Activated naive CD4-positive, alpha-beta T cell treated with anti-CD3 and anti-CD28 coated beads for 36 hours (primary cell): ENCODE measurements around the gene TSC22D2. TPM values are rescaled to one million over a fixed set of nuclear protein-coding genes. Genes with fewer than 3 reads are reported as not detected.
A peak's percentile ranks its signal among the peaks of the same experiment; 100 is the strongest.
"Not testable (repeated sequence)": the region's sequence is repeated elsewhere in the genome, so short reads cannot be mapped to it uniquely, and the experiment has no call there.

Experiments used
- CTCF ChIA-PET: fragments of 350-600 bp; sonication (Branson Sonifier 250); formaldehyde crosslinking; loops from one replicate; lab custom pipeline; 2021; ENCODE audit warnings: antibody characterized with exemption; lab: Charles Lee
- DNase-seq: peaks from one replicate; pipeline ENCODE4 v3.0.0-alpha.2; 2020
- H3K27ac Mint-ChIP-seq: one replicate; pipeline ENCODE4 v1.8.0; 2021; ENCODE audit warnings: mild to moderate bottlenecking, mixed read lengths
- H3K27me3 Mint-ChIP-seq: one replicate; pipeline ENCODE4 v1.8.0; 2021; ENCODE audit warnings: low read depth, mixed read lengths
- H3K36me3 Mint-ChIP-seq: one replicate; pipeline ENCODE4 v1.8.0; 2021; ENCODE audit warnings: low read depth, mixed read lengths
- H3K4me1 Mint-ChIP-seq: one replicate; pipeline ENCODE4 v1.8.0; 2021; ENCODE audit warnings: low read depth, mixed read lengths
- H3K4me3 Mint-ChIP-seq: one replicate; pipeline ENCODE4 v1.8.0; 2021; ENCODE audit warnings: mild to moderate bottlenecking, moderate library complexity, mixed read lengths
- H3K9me3 Mint-ChIP-seq: one replicate; pipeline ENCODE4 v1.8.0; 2021; ENCODE audit warnings: mixed read lengths
- intact Hi-C: fragments of 100-400 bp; cut with micrococcal nuclease; formaldehyde crosslinking; loops from one replicate; pipeline ENCODE4 v1.15.1; 2023
- total RNA-seq, 2 experiments: library from RNA; stranded (reverse); gene quantifications; one replicate each; pipeline ENCODE4 v1.2.3, GENCODE V29; 2021

The TSC22D2 gene
- total RNA-seq, 2 experiments from 2014 or later: 13.0 to 13.7 TPM

GRCh38 chr3:150484410-150484809 is 76.3 kb downstream of the TSC22D2 start:
- Mint-ChIP-seq H3K27ac (no peak overlapping the region), H3K27me3 (no peaks in the 10 kb centered on the region), H3K9me3 (peaks cover 18% of the 10 kb centered on the region), H3K4me1 (no peaks in the 10 kb centered on the region), H3K4me3 (no peak overlapping the region), H3K36me3 (peaks cover 6% of the 10 kb centered on the region)
- intact Hi-C loops: no loop called here
- CTCF ChIA-PET: interaction anchor here (0.6 to 0.9 kb wide), 2 partner anchors 11 to 547 kb away, joined by 3 read pairs; no protein-coding TSS in a partner anchor
- DNase-seq: no peak

- Mint-ChIP-seq H3K9me3 (peaks cover 15% of the 10 kb centered on the region), H3K27me3 (no peaks in the 10 kb centered on the region), H3K4me1 (no peaks in the 10 kb centered on the region), H3K27ac (no peak overlapping the region), H3K4me3 (no peak overlapping the region), H3K36me3 (peaks cover 6% of the 10 kb centered on the region)
- CTCF ChIA-PET: interaction anchor here (0.6 kb wide), 1 partner anchor 122 kb away, joined by 3 read pairs; no protein-coding TSS in a partner anchor
- intact Hi-C loops: loop anchor here (5.0 kb wide), 1 partner anchor 47 kb away; no protein-coding TSS in a partner anchor
- no peak for DNase-seq
Observed at GRCh38 chr3:150488867-150489266, 80.8 kb downstream of the TSC22D2 start.

- no peak for DNase-seq
- no peaks in the 10 kb centered on the region for H3K36me3 Mint-ChIP-seq
- no peak overlapping the region for H3K4me3 Mint-ChIP-seq
- CTCF ChIA-PET: no interaction called here
- H3K27me3 Mint-ChIP-seq: no peaks in the 10 kb centered on the region
- H3K4me1 Mint-ChIP-seq: no peaks in the 10 kb centered on the region
- H3K9me3 Mint-ChIP-seq: peaks cover 5% of the 10 kb centered on the region
- H3K27ac Mint-ChIP-seq: no peak overlapping the region
- intact Hi-C loops: no loop called here
Observed at GRCh38 chr3:150490277-150490986, 82.3 kb downstream of the TSC22D2 start.

DNA sequence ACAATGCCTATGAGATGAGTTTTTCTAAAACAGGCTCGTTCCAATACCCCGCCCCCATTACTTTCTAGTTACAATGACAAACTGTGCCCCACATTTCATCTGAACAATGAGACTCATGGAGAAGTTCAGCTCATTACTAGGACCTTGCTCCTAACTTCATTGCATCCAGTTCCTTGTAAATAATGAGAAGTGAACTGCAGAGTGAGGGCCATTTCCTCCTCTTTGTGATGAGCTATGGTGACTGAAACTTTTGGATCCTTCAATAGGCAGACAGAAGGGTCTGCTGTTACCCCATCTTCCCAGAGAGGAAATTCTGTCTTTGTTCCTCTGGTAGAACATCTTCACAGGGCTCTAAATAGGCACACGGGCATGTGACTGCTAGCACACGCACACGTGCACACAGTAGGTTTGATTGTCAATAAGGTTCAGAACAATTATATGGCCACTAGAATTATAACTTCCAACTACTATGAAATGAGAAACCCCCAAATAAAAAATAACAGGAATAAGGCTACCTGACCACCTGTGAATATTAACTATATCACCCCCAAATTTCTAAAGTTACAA is 86.4 kb downstream of the TSC22D2 start:
- no peaks in the 10 kb centered on the region for H3K4me1 Mint-ChIP-seq
- no peak overlapping the region for H3K4me3 Mint-ChIP-seq
- intact Hi-C loops: no loop called here
- H3K36me3 Mint-ChIP-seq: no peaks in the 10 kb centered on the region
- CTCF ChIA-PET: interaction anchor here (0.7 to 5.9 kb wide), 20 partner anchors 10 to 527 kb away, joined by 3 to 44 read pairs (median 4); partner anchors contain the start of gene TSC22D2
- no peak overlapping the region for H3K27ac Mint-ChIP-seq
- DNase-seq: no peak
- no peaks in the 10 kb centered on the region for H3K27me3 Mint-ChIP-seq
- H3K9me3 Mint-ChIP-seq: no peaks in the 10 kb centered on the region

GRCh38 chr3:150495149-150495548 is 87.1 kb downstream of the TSC22D2 start:
- CTCF ChIA-PET: interaction anchor here (0.6 to 5.9 kb wide), 25 partner anchors 9 to 528 kb away, joined by 3 to 44 read pairs (median 4); partner anchors contain the start of gene TSC22D2
- Mint-ChIP-seq H3K27me3 (no peaks in the 10 kb centered on the region), H3K27ac (no peak overlapping the region), H3K4me1 (no peaks in the 10 kb centered on the region), H3K4me3 (no peak overlapping the region), H3K36me3 (no peaks in the 10 kb centered on the region), H3K9me3 (no peaks in the 10 kb centered on the region)
- no peak for DNase-seq
- intact Hi-C loops: loop anchor here (1.0 kb wide), 5 partner anchors 85 to 528 kb away; no protein-coding TSS in a partner anchor

GRCh38 chr3:150495563-150496168 is 87.6 kb downstream of the TSC22D2 start:
- intact Hi-C loops: loop anchor here (1.0 kb wide), 5 partner anchors 85 to 528 kb away; no protein-coding TSS in a partner anchor
- H3K27ac Mint-ChIP-seq: no peak overlapping the region
- H3K9me3 Mint-ChIP-seq: peaks cover under 1% of the 10 kb centered on the region
- CTCF ChIA-PET: interaction anchor here (0.6 to 5.9 kb wide), 31 partner anchors 9 to 528 kb away, joined by 3 to 44 read pairs (median 3); partner anchors contain the start of gene TSC22D2
- no peaks in the 10 kb centered on the region for H3K27me3 Mint-ChIP-seq
- H3K4me3 Mint-ChIP-seq: no peak overlapping the region
- H3K36me3 Mint-ChIP-seq: no peaks in the 10 kb centered on the region
- no peaks in the 10 kb centered on the region for H3K4me1 Mint-ChIP-seq
- peak; percentile 12 for DNase-seq

DNA sequence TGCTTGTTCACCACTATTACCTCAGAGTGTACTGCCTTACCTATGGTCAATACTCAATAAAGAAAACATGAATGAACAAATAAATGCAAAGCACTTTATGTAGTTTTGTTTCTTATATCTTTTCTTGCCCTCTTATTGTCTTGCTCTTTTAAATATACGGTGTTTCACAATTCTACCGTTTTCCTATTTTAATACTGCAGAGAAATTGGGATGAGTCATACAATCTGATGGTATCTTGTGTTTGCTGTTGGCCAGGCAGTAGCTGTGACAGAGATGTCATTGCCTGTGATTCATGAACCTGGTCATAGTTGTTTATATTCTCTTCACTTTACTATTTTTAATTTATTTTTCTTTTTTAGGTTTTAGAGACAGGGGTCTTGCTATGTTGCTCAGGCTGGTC is 89.9 kb downstream of the TSC22D2 start:
- no peaks in the 10 kb centered on the region for H3K36me3 Mint-ChIP-seq
- H3K4me3 Mint-ChIP-seq: no peak overlapping the region
- H3K27me3 Mint-ChIP-seq: no peaks in the 10 kb centered on the region
- intact Hi-C loops: no loop called here
- peaks cover 7% of the 10 kb centered on the region for H3K4me1 Mint-ChIP-seq
- no peak overlapping the region for H3K27ac Mint-ChIP-seq
- no peak for DNase-seq
- H3K9me3 Mint-ChIP-seq: peaks cover 4% of the 10 kb centered on the region
- CTCF ChIA-PET: interaction anchor here (0.6 to 5.9 kb wide), 4 partner anchors 87 to 212 kb away, joined by 3 to 40 read pairs (median 6); partner anchors contain the start of gene TSC22D2

DNA sequence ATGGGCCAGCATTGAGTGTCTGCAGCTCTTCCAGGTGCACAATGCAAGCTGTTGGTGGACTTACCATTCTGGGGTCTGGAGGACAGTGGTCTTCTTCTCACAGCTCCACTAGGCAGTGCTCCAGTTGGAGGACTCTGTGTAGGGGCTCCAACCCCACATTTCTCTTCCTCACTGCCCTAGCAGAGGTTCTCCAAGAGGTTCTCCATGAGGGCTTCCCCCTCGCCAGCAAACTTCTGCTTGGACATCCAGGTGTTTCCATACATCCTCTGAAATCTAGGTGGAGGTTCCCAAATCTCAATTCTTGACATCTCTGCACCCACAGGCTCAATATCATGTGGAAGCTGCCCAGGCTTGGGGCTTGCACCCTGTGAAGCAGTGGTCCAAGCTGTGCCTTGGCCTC is 92.9 kb downstream of the TSC22D2 start:
- H3K4me1 Mint-ChIP-seq, CTCF ChIA-PET, intact Hi-C loops, H3K27me3 Mint-ChIP-seq, H3K36me3 Mint-ChIP-seq, DNase-seq, H3K4me3 Mint-ChIP-seq, H3K9me3 Mint-ChIP-seq, H3K27ac Mint-ChIP-seq: not testable (repeated sequence)

DNA sequence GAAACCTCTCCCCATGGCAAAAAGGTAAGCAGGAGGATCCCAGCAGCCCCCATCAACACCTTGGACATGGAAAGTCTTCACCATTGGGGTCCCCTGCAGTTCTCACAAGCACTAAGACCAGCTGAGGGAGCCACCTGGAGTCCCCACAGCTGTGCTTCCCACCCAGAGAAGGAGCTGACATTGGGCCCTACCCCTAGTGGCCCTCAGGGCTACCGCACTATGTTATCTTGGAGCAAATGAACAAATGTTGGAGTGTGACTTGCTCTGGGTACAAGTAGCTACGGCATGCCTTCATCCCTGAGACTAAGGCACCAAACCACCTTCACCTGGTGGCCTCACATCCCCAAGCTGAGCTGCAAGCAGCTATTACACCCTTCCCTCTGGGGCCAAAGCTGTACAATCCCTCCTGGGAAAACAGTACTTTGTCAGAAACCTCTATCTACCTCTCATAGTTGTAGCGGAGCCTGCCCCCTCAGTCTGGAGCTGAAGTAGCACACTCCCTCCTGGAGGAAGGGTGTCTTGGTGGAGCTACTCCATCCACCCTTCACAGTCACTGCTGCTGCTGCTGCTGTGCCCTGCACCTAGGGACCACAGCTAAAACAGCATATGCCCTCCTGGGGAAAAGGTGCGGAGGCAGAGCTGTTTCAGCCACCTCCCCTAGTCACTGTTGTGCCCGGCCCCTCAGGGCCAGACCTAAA is 95.5 kb downstream of the TSC22D2 start:
- peaks cover 2% of the 10 kb centered on the region for H3K27me3 Mint-ChIP-seq
- CTCF ChIA-PET: interaction anchor here (0.9 to 2.3 kb wide), 4 partner anchors 9 to 515 kb away, joined by 3 to 12 read pairs (median 4); no protein-coding TSS in a partner anchor
- peaks cover 6% of the 10 kb centered on the region for H3K9me3 Mint-ChIP-seq
- intact Hi-C loops: no loop called here
- no peak for DNase-seq
- peaks cover 4% of the 10 kb centered on the region for H3K36me3 Mint-ChIP-seq
- no peak overlapping the region for H3K4me3 Mint-ChIP-seq
- peaks cover 11% of the 10 kb centered on the region for H3K4me1 Mint-ChIP-seq
- no peak overlapping the region for H3K27ac Mint-ChIP-seq

DNA sequence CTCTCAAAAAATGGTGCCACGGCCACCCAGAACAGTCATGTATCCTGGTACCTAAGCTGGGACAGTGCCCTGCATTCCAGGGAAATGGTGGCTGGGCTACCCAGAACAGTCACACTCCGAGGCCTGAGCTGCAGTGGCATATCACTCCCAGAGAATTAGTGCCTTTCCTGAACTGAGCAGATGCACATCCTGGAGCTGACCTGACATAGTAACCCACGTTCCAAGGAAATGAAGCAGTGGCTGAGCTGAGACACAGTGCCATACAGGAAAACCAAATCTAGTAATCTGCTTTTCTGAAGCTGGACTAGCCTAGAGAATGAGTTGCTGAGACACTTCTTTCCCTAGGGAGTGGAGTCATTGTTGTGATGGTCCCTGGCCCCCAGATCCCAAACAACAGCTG is 96.4 kb downstream of the TSC22D2 start:
- intact Hi-C loops: no loop called here
- Mint-ChIP-seq H3K4me3 (no peak overlapping the region), H3K4me1 (peaks cover 12% of the 10 kb centered on the region), H3K27me3 (peaks cover 2% of the 10 kb centered on the region), H3K27ac (no peak overlapping the region), H3K36me3 (peaks cover 4% of the 10 kb centered on the region), H3K9me3 (peaks cover 6% of the 10 kb centered on the region)
- no peak for DNase-seq
- CTCF ChIA-PET: interaction anchor here (0.9 to 2.3 kb wide), 4 partner anchors 9 to 516 kb away, joined by 3 to 12 read pairs (median 4); no protein-coding TSS in a partner anchor

- DNase-seq: no peak
- peaks cover 6% of the 10 kb centered on the region for H3K4me1 Mint-ChIP-seq
- H3K27me3 Mint-ChIP-seq: peaks cover 2% of the 10 kb centered on the region
- no peak overlapping the region for H3K27ac Mint-ChIP-seq
- peaks cover 4% of the 10 kb centered on the region for H3K36me3 Mint-ChIP-seq
- CTCF ChIA-PET: no interaction called here
- no peak overlapping the region for H3K4me3 Mint-ChIP-seq
- H3K9me3 Mint-ChIP-seq: peaks cover 2% of the 10 kb centered on the region
- intact Hi-C loops: no loop called here
Observed at GRCh38 chr3:150508401-150508800, 100.3 kb downstream of the TSC22D2 start.

DNA sequence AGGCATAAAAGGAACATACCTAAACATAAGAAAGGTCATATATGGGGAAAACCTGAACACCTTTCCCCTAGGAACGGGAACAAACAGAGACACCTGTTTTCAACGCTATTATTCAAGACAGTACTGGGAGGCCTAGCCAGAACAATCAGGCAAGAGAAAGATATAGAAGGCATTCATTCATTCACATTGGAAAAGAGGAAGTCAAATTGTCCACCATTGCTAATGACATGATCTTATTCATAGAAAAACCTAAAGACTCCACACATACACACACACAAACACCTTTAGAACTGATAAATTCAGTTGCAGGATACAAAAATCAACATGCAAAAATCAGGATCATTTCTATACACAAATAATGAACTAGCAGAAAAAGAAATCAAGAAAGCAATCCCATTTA is 101.7 kb downstream of the TSC22D2 start:
- Mint-ChIP-seq H3K4me3 (no peak overlapping the region), H3K27ac (no peak overlapping the region), H3K9me3 (peaks cover 2% of the 10 kb centered on the region), H3K4me1 (peaks cover 6% of the 10 kb centered on the region), H3K36me3 (peaks cover 4% of the 10 kb centered on the region), H3K27me3 (no peaks in the 10 kb centered on the region)
- CTCF ChIA-PET: no interaction called here
- DNase-seq: no peak
- intact Hi-C loops: no loop called here
